PC-3 (cell line): ENCODE results near the gene KCNQ1. TPM values are rescaled to one million over a fixed set of nuclear protein-coding genes. Genes with fewer than 3 reads are reported as not detected.

Experiments used
- ATAC-seq: fragments of 200-7000 bp; cut with Tn5 transposase; 2 replicates; pipeline ENCODE4 v1.9.1; 2020; ENCODE audit warnings: mild to moderate bottlenecking, moderate library complexity
- BruUV-seq: library from RNA; stranded (reverse); fragments of 400-500 nt; replicated peaks from 2 replicates; lab custom pipeline; 2021; lab: Mats Ljungman, UMichigan
- CTCF ChIA-PET: fragments of 300-600 bp; sonication (Branson Sonifier 250); formaldehyde crosslinking; loops from one replicate; lab custom pipeline; 2022; ENCODE audit warnings: antibody characterized with exemption; lab: Charles Lee
- POLR2A ChIA-PET: fragments of 300-600 bp; sonication (Branson Sonifier 250); formaldehyde crosslinking; loops from one replicate; lab custom pipeline; 2022; ENCODE audit warnings: antibody characterized with exemption; ENCODE audit not compliant: unreplicated experiment; lab: Charles Lee
- DNase-seq: peaks from one replicate; pipeline ENCODE4 v3.0.0-alpha.2; 2015
- H2AFZ ChIP-seq: fragments of 300-600 bp; sonication (generic); 2 replicates; pipeline ENCODE4 v1.6.0; 2016; ENCODE audit warnings: antibody characterized with exemption, low read length
- H3F3A ChIP-seq: fragments of 300-600 bp; sonication (generic); one replicate; pipeline ENCODE4 v1.6.0; 2017; ENCODE audit warnings: antibody characterized with exemption, low read length, control low read depth, mild to moderate bottlenecking; ENCODE audit not compliant: unreplicated experiment
- H3K27ac ChIP-seq: fragments of 300-600 bp; sonication (generic); 2 replicates; pipeline ENCODE4 v1.5.1; 2016; ENCODE audit warnings: mild to moderate bottlenecking, low read length
- H3K27me3 ChIP-seq: fragments of 300-600 bp; sonication (generic); 2 replicates; pipeline ENCODE4 v1.6.1; 2016; ENCODE audit warnings: low read length, mixed read lengths
- H3K36me3 ChIP-seq: fragments of 300-600 bp; sonication (generic); 2 replicates; pipeline ENCODE4 v1.6.1; 2016; ENCODE audit warnings: low read depth, mixed run types, low read length, mixed read lengths
- H3K4me1 ChIP-seq: fragments of 300-600 bp; sonication (generic); 2 replicates; pipeline ENCODE4 v1.5.1; 2016; ENCODE audit warnings: low read length; ENCODE audit not compliant: insufficient read depth
- H3K4me2 ChIP-seq: fragments of 300-600 bp; sonication (generic); 2 replicates; pipeline ENCODE4 v1.6.0; 2016; ENCODE audit warnings: low read length
- H3K4me3 ChIP-seq: fragments of 300-600 bp; sonication (generic); 2 replicates; pipeline ENCODE4 v1.5.1; 2016; ENCODE audit warnings: mild to moderate bottlenecking, low read length, mixed read lengths
- H3K79me2 ChIP-seq: fragments of 300-600 bp; sonication (generic); 2 replicates; pipeline ENCODE4 v1.6.1; 2017; ENCODE audit warnings: low read length, mixed read lengths
- H3K9ac ChIP-seq: fragments of 300-600 bp; sonication (generic); 2 replicates; pipeline ENCODE4 v1.6.0; 2016; ENCODE audit warnings: mild to moderate bottlenecking, low read length
- H3K9me2 ChIP-seq: fragments of 300-600 bp; sonication (generic); replicated peaks from 2 replicates; pipeline ENCODE4 v1.6.1; 2016; ENCODE audit warnings: mixed run types, low read length, mixed read lengths
- H3K9me3 ChIP-seq: fragments of 300-600 bp; sonication (generic); 2 replicates; pipeline ENCODE4 v1.6.1; 2016; ENCODE audit warnings: low read length, mixed read lengths
- H4K20me1 ChIP-seq: fragments of 300-600 bp; sonication (generic); 2 replicates; pipeline ENCODE4 v1.6.1; 2016; ENCODE audit warnings: low read length, mixed read lengths
- EZH2 ChIP-seq: fragments of 300-600 bp; sonication (generic); IDR thresholded peaks from one replicate; pipeline ENCODE4 v1.6.1; 2017; ENCODE audit warnings: antibody characterized with exemption, mild to moderate bottlenecking, low read length; ENCODE audit not compliant: unreplicated experiment
- EZH2phosphoT487 ChIP-seq: fragments of 300-600 bp; sonication (generic); IDR thresholded peaks from 2 replicates; pipeline ENCODE4 v1.6.1; 2018; ENCODE audit warnings: mild to moderate bottlenecking, antibody characterized with exemption, low read length, borderline replicate concordance
- intact Hi-C: fragments of 100-400 bp; cut with micrococcal nuclease; formaldehyde crosslinking; loops from 2 replicates; pipeline ENCODE4 v1.9.0; 2023
- total RNA-seq: library from RNA; depleted of rRNA; stranded (reverse); fragments of >200 nt; gene quantifications from 2 replicates; pipeline ENCODE4 v1.2.3, GENCODE V29; 2014
- TF ChIP-seq, protein P1 (sequence below): fragments of 300-600 bp; sonication (generic); conservative IDR thresholded peaks from 2 replicates; pipeline ENCODE4 v1.5.1; 2017; ENCODE audit warnings: antibody characterized with exemption, low read depth, mild to moderate bottlenecking, low read length

The KCNQ1 gene
- total RNA-seq, 1 experiment from 2014 or later: 0.40 TPM

DNA sequence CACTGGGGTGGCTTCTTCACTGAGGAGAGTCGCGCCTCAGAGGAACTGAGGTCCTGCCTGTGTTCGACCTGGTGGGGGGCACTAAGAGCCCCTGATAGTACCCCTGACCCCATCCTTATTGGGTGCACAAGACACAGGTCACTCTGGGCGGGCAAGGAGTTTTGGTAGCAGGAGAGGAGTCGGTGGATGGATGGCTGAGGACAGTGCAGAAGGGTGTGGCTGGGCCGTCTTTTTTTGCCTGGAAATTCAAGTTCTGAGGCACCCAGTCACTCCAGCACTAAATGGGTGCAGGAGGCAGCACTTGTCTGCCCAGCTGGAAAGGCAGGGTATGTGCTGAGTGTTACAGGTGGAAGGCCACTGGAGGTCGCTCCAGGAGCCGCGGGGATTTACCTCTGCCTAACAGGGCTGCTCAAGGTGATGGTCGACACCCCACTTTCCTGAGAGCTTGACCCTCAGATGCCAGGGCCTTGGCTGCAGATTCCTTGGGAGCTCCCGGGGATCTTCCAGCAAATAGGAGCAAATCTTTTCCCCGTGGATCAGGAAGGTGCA is 43.3 kb upstream of the KCNQ1 start:
- no peaks in the 10 kb centered on the region for H4K20me1 ChIP-seq
- no peaks in the 10 kb centered on the region for H3K27me3 ChIP-seq
- peak overlapping the region; percentile 97 for H3K9ac ChIP-seq
- H3K9me3 ChIP-seq: no peaks in the 10 kb centered on the region
- ATAC-seq (no peak), DNase-seq (peak; percentile 15)
- ChIA-PET POLR2A (no interaction called here), CTCF (no interaction called here)
- no peaks in the 10 kb centered on the region for H3F3A ChIP-seq
- H3K27ac ChIP-seq: no peak overlapping the region
- 0 out of 2 replicates have a peak, but pooled peaks cover 5% of the 10 kb centered on the region for H3K36me3 ChIP-seq
- H2AFZ ChIP-seq: no peak overlapping the region
- peaks cover 31% of the 10 kb centered on the region for H3K79me2 ChIP-seq
- intact Hi-C loops: loop anchor here (5.0 kb wide), 1 partner anchor 219 kb away; no protein-coding TSS in a partner anchor
- peak overlapping the region; percentile 98 for H3K4me3 ChIP-seq
- H3K9me2 ChIP-seq: no peaks in the 10 kb centered on the region
- no peak for TF ChIP-seq EZH2phosphoT487
- no peak for TF ChIP-seq EZH2
- TF ChIP-seq, protein P1, sequence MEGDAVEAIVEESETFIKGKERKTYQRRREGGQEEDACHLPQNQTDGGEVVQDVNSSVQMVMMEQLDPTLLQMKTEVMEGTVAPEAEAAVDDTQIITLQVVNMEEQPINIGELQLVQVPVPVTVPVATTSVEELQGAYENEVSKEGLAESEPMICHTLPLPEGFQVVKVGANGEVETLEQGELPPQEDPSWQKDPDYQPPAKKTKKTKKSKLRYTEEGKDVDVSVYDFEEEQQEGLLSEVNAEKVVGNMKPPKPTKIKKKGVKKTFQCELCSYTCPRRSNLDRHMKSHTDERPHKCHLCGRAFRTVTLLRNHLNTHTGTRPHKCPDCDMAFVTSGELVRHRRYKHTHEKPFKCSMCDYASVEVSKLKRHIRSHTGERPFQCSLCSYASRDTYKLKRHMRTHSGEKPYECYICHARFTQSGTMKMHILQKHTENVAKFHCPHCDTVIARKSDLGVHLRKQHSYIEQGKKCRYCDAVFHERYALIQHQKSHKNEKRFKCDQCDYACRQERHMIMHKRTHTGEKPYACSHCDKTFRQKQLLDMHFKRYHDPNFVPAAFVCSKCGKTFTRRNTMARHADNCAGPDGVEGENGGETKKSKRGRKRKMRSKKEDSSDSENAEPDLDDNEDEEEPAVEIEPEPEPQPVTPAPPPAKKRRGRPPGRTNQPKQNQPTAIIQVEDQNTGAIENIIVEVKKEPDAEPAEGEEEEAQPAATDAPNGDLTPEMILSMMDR: peak; percentile 44
- H3K4me1 ChIP-seq: peaks cover 11% of the 10 kb centered on the region
- BruUV-seq: no TSS peak
- peak overlapping the region; percentile 99 for H3K4me2 ChIP-seq

DNA sequence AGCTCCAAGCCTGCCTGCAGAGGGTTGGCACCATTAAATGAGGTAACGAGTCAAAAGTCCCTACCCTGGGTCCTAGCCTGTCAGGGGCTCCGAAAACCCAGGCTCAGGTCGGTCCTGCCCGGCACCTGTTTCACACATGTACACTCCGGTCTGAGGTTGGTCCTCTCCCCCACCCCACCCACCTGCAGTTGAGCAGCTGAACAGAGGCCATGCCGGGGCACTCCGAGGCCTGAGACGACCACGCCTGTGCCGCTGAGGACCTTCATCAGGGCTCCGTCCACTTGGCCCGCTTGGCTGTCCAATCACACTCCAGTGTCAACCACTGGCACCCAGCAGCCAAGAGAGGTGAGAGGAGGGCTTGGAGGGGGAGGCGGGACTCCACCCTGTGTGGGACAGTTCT is 42.7 kb upstream of the KCNQ1 start:
- intact Hi-C loops: loop anchor here (5.0 kb wide), 1 partner anchor 220 kb away; no protein-coding TSS in a partner anchor
- peaks cover 31% of the 10 kb centered on the region for H3K79me2 ChIP-seq
- ATAC-seq (no peak), DNase-seq (no peak)
- peak overlapping the region; percentile 98 for H3K4me3 ChIP-seq
- H3F3A ChIP-seq: no peaks in the 10 kb centered on the region
- H3K9me3 ChIP-seq: no peaks in the 10 kb centered on the region
- no peaks in the 10 kb centered on the region for H3K9me2 ChIP-seq
- ChIA-PET CTCF (no interaction called here), POLR2A (no interaction called here)
- peak overlapping the region; percentile 97; the same call in 1 of the 2 replicates for H3K9ac ChIP-seq
- H2AFZ ChIP-seq: no peak overlapping the region
- BruUV-seq: no TSS peak
- peak overlapping the region; percentile 99 for H3K4me2 ChIP-seq
- no peaks in the 10 kb centered on the region for H4K20me1 ChIP-seq
- no peak overlapping the region for H3K27ac ChIP-seq
- H3K27me3 ChIP-seq: no peaks in the 10 kb centered on the region
- H3K36me3 ChIP-seq: 0 out of 2 replicates have a peak, but pooled peaks cover 5% of the 10 kb centered on the region
- H3K4me1 ChIP-seq: peaks cover 11% of the 10 kb centered on the region
- no peak for TF ChIP-seq EZH2phosphoT487
- TF ChIP-seq, protein P1: no peak
- TF ChIP-seq EZH2: no peak
